ENCODE measurements around the gene PISD.

- TF ChIP-seq CTCF (IDR thresholded peaks at IDR 0.05) (no peak), POLR2A (IDR thresholded peaks at IDR 0.05) (no peak)
Measured at GRCh38 chr22:31651664-31652063, 10.4 kb downstream of the PISD start.

All from esophagus squamous epithelium (tissue), 4 donors.